ENCODE data around the gene SKA3.

The SKA3 gene

GRCh38 chr13:21121616-21122015, 54.7 kb downstream of the SKA3 start:
- Histone ChIP-seq H3K27me3 (replicated peaks; ENCODE audit: insufficient read depth, low read length) (no peaks in the 10 kb centered on the region), H3F3A (ENCODE audit: insufficient read depth, low read length) (no peaks in the 10 kb centered on the region), H4K20me1 (ENCODE audit: insufficient read depth, low read length) (no peaks in the 10 kb centered on the region), H3K79me2 (ENCODE audit: low read length) (no peaks in the 10 kb centered on the region), H3K4me2 (ENCODE audit: low read depth, low read length) (no peak overlapping the region), H3K4me1 (ENCODE audit: low read length) (no peaks in the 10 kb centered on the region), H3K27ac (ENCODE audit: low read length) (no peak overlapping the region), H3K4me3 (ENCODE audit: low read length) (no peak overlapping the region), H3K9me2 (replicated peaks; ENCODE audit: insufficient read depth, low read length) (no peaks in the 10 kb centered on the region), H3K36me3 (replicated peaks; ENCODE audit: insufficient read depth, low read length) (no peaks in the 10 kb centered on the region), H3K9me3 (replicated peaks; ENCODE audit: insufficient read depth, low read length) (no peaks in the 10 kb centered on the region), H2AFZ (ENCODE audit: low read length) (no peak overlapping the region), H3K9ac (ENCODE audit: low read length) (no peak overlapping the region)
- TF ChIP-seq EZH2 (optimal IDR thresholded peaks at IDR 0.05; ENCODE audit: low read depth, low read length) (no peak), CTCF (IDR thresholded peaks at IDR 0.05; ENCODE audit: low read length) (no peak), EZH2phosphoT487 (IDR thresholded peaks at IDR 0.05; ENCODE audit: low read length) (no peak)
- no peak for DNase-seq

- H4K20me1 ChIP-seq (ENCODE audit: insufficient read depth, low read length), result no peaks in the 10 kb centered on the region
- no peaks in the 10 kb centered on the region for H3K4me1 ChIP-seq (ENCODE audit: low read length)
- H2AFZ ChIP-seq (ENCODE audit: low read length), result no peak overlapping the region
- no peaks in the 10 kb centered on the region for H3K79me2 ChIP-seq (ENCODE audit: low read length)
- no peaks in the 10 kb centered on the region for H3K9me3 ChIP-seq (replicated peaks; ENCODE audit: insufficient read depth, low read length)
- H3K9me2 ChIP-seq (replicated peaks; ENCODE audit: insufficient read depth, low read length), result no peaks in the 10 kb centered on the region
- H3K4me3 ChIP-seq (ENCODE audit: low read length), result no peak overlapping the region
- H3K4me2 ChIP-seq (ENCODE audit: low read depth, low read length), result no peak overlapping the region
- no peaks in the 10 kb centered on the region for H3K36me3 ChIP-seq (replicated peaks; ENCODE audit: insufficient read depth, low read length)
- no peak overlapping the region for H3K9ac ChIP-seq (ENCODE audit: low read length)
- DNase-seq, result no peak
- no peak overlapping the region for H3K27ac ChIP-seq (ENCODE audit: low read length)
- no peaks in the 10 kb centered on the region for H3F3A ChIP-seq (ENCODE audit: insufficient read depth, low read length)
- H3K27me3 ChIP-seq (replicated peaks; ENCODE audit: insufficient read depth, low read length), result no peaks in the 10 kb centered on the region
- TF ChIP-seq EZH2phosphoT487 (IDR thresholded peaks at IDR 0.05; ENCODE audit: low read length) (no peak), EZH2 (optimal IDR thresholded peaks at IDR 0.05; ENCODE audit: low read depth, low read length) (no peak), CTCF (IDR thresholded peaks at IDR 0.05; ENCODE audit: low read length) (no peak)
Measured at GRCh38 chr13:21120191-21120590, 56.2 kb downstream of the SKA3 start.

DNA sequence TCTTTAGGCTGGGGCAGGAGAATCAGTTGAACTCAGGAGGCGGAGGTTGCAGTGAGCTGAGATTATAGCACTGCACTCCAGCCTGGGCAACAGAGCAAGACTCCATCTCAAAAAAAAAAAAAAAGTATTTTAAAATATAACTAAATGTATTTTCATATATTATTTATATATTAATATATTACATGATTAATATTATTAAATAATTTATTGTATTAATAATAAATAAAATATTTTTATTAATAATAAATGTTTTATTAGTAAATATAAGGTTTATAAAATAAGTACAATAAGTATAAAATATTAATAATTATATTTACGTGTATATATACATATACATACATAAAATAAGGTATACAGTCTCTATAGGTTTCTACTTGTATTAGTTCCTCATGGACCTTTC, 56.8 kb downstream of the SKA3 start:
- Histone ChIP-seq H3K4me3 (ENCODE audit: low read length) (no peak overlapping the region), H3K79me2 (ENCODE audit: low read length) (no peaks in the 10 kb centered on the region), H3K27me3 (replicated peaks; ENCODE audit: insufficient read depth, low read length) (no peaks in the 10 kb centered on the region), H3K9me3 (replicated peaks; ENCODE audit: insufficient read depth, low read length) (no peaks in the 10 kb centered on the region), H3K9ac (ENCODE audit: low read length) (no peak overlapping the region), H3K4me2 (ENCODE audit: low read depth, low read length) (no peak overlapping the region), H3K4me1 (ENCODE audit: low read length) (no peaks in the 10 kb centered on the region), H3F3A (ENCODE audit: insufficient read depth, low read length) (no peaks in the 10 kb centered on the region), H4K20me1 (ENCODE audit: insufficient read depth, low read length) (no peaks in the 10 kb centered on the region), H3K9me2 (replicated peaks; ENCODE audit: insufficient read depth, low read length) (no peaks in the 10 kb centered on the region), H3K36me3 (replicated peaks; ENCODE audit: insufficient read depth, low read length) (no peaks in the 10 kb centered on the region), H2AFZ (ENCODE audit: low read length) (no peak overlapping the region), H3K27ac (ENCODE audit: low read length) (no peak overlapping the region)
- DNase-seq, result no peak
- TF ChIP-seq EZH2phosphoT487 (IDR thresholded peaks at IDR 0.05; ENCODE audit: low read length), result no peak
- no peak for TF ChIP-seq EZH2 (optimal IDR thresholded peaks at IDR 0.05; ENCODE audit: low read depth, low read length)
- TF ChIP-seq CTCF (IDR thresholded peaks at IDR 0.05; ENCODE audit: low read length), result no peak
